ENCODE results near the gene MYOG. TPM values are rescaled to one million over a fixed set of nuclear protein-coding genes. Genes with fewer than 3 reads are reported as not detected.

Gene MYOG
- total RNA-seq, 2 experiments from 2014 or later, result not detected

DNA sequence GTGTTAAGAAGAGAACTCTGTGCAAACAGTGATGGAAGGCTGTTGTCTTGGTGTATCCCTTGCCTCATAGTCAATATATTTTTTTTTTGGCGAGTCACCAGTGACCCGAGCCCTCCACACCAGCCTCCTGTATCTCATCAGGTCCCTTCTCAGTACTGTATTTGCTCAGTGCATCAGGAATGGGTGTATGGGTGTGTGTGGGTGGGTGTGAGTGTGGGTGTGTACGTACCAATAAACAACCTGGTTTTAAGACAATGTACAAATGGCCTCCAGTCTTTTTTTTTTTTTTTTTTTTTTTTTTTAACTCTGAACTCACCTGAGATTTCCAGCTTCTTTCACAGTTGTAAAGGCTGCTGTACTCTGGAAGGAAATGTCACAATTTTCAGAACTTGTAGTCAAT lies 7.3 kb downstream of the MYOG start:
- H3K36me3 Mint-ChIP-seq (ENCODE audit: low read depth), result no peaks in the 10 kb centered on the region
- no peak for DNase-seq
- no peak overlapping the region for H3K27ac Mint-ChIP-seq
- CTCF ChIA-PET, result no interaction called here
- H3K4me3 Mint-ChIP-seq, result no peak overlapping the region
- POLR2A ChIA-PET, result no interaction called here
- H3K4me1 Mint-ChIP-seq, result peaks cover 4% of the 10 kb centered on the region
- H3K9me3 Mint-ChIP-seq, result no peaks in the 10 kb centered on the region
- peaks cover 54% of the 10 kb centered on the region for H3K27me3 Mint-ChIP-seq

DNA sequence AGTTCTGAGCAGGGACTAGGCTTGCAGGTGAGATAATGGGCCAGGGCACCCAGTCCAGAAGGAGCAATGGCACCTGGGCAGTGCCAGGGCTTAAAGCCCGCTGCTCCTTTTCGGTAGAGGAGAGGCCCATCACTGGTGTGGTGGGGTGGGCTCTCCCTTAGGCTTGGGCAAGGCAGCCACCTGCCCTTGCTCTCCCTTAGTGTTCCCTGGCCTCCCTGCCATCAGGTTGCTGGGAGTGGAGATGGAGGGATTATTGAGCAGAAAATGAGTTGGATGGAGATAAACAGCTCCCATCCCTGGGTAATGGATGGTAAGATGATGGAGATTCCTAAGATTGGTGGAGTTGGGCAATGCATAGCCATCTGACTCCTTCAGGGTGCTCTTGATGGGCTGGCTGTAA lies 7.9 kb downstream of the MYOG start:
- no peaks in the 10 kb centered on the region for H3K36me3 Mint-ChIP-seq (ENCODE audit: low read depth)
- no peaks in the 10 kb centered on the region for H3K9me3 Mint-ChIP-seq
- ChIA-PET CTCF (interaction anchor here (1.4 kb wide), 1 partner anchor 95 kb away, joined by 3 read pairs; no protein-coding TSS in a partner anchor), POLR2A (no interaction called here)
- H3K27me3 Mint-ChIP-seq, result peaks cover 58% of the 10 kb centered on the region
- no peak overlapping the region for H3K4me3 Mint-ChIP-seq
- no peak for DNase-seq
- no peak overlapping the region for H3K27ac Mint-ChIP-seq
- H3K4me1 Mint-ChIP-seq, result peaks cover 4% of the 10 kb centered on the region

DNA sequence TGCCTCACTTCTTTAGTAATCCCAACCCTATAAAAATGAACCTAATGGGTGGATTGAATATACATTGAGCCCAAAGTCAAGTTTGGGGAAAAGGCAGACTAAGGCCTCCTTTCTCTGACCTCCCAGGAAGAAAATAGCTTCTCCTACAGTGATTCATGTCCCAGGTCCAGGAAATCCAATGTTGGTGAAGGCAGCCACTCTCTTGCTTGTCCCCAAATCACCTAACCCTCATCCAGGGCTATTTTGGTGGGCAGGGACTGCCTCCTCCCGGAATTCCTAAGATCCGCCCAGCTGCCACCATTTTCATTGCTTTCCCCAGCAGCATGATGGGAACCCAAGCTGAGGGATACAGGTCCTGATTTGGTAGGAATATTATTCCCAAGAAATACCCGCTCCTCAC lies 8.4 kb downstream of the MYOG start:
- peaks cover 4% of the 10 kb centered on the region for H3K4me1 Mint-ChIP-seq
- H3K36me3 Mint-ChIP-seq (ENCODE audit: low read depth), result no peaks in the 10 kb centered on the region
- H3K27ac Mint-ChIP-seq, result no peak overlapping the region
- no peak for DNase-seq
- H3K9me3 Mint-ChIP-seq, result no peaks in the 10 kb centered on the region
- H3K4me3 Mint-ChIP-seq, result no peak overlapping the region
- H3K27me3 Mint-ChIP-seq, result peaks cover 59% of the 10 kb centered on the region
- CTCF ChIA-PET, result interaction anchor here (1.1 to 1.4 kb wide), 2 partner anchors 95 to 139 kb away, joined by 3 read pairs; no protein-coding TSS in a partner anchor
- POLR2A ChIA-PET, result no interaction called here

DNA sequence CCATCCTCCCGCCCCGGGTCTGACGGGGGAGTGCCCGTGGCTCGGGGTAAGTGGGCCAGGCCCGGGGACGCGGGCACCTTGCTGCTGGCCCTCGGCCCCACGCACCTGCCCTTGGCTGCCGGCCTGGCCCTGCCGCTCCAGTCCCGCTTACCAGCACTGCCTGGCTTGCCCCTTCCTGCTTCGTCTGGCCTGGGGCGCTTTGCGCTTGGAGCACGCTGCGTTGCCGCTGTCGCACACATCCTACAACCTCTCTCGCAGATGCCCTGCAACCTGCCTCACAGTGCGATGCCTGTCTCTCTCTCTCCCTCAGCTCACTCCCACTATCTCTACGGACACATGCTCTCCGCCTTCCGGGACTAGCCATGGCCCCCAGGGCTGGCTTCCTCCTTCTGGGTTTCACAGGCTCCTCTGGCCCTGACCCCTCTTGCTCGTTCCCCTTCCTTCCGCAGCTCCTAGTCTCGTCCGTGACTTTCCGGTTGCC lies 9.7 kb downstream of the MYOG start:
- DNase-seq, result no peak
- Mint-ChIP-seq H3K27ac (no peak overlapping the region), H3K36me3 (ENCODE audit: low read depth) (no peaks in the 10 kb centered on the region), H3K27me3 (peaks cover 53% of the 10 kb centered on the region), H3K4me3 (no peak overlapping the region), H3K4me1 (peaks cover 4% of the 10 kb centered on the region), H3K9me3 (no peaks in the 10 kb centered on the region)
- ChIA-PET CTCF (no interaction called here), POLR2A (no interaction called here)

DNA sequence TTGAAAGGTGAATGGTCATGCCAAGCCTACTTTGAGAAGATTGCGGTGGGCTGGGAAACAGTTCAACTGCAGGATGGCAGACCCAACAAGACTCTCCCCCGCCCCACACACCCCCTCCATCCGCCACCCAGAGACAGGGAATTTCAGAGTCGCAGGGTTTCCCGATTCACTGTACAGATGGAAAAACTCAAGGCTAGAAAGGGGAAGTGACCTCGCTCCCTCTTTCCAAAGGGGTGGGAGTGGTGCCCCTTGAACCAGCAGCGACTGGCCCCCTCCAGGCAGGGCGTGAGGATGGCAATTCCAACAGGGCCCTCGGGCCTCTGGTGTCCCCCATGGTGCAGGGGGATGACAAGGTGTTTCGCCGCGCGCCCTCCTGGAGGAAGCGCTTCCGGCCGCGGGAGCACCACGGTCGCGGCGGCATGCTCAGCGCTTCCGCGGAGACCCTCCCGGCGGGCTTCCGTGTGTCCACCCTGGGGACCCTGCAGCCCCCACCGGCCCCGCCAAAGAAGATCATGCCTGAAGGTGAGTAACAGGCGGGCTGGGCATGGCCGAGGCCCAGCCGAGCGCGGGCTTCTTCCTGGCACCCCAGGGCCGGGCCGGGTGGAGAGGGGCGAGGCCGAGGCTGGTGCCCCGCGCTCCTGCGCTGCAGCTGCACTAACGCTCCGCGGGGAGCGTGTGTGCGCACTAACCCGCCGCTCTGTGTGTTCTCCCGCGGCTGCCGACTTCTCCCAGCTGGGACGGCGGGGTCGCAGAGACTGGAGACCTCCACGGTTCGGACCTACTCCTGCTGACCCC lies 10.4 kb downstream of the MYOG start:
- H3K4me3 Mint-ChIP-seq, result no peak overlapping the region
- H3K9me3 Mint-ChIP-seq, result no peaks in the 10 kb centered on the region
- H3K4me1 Mint-ChIP-seq, result peaks cover 4% of the 10 kb centered on the region
- no peaks in the 10 kb centered on the region for H3K36me3 Mint-ChIP-seq (ENCODE audit: low read depth)
- no peak overlapping the region for H3K27ac Mint-ChIP-seq
- ChIA-PET CTCF (no interaction called here), POLR2A (no interaction called here)
- peaks cover 52% of the 10 kb centered on the region for H3K27me3 Mint-ChIP-seq
- DNase-seq, result no peak

DNA sequence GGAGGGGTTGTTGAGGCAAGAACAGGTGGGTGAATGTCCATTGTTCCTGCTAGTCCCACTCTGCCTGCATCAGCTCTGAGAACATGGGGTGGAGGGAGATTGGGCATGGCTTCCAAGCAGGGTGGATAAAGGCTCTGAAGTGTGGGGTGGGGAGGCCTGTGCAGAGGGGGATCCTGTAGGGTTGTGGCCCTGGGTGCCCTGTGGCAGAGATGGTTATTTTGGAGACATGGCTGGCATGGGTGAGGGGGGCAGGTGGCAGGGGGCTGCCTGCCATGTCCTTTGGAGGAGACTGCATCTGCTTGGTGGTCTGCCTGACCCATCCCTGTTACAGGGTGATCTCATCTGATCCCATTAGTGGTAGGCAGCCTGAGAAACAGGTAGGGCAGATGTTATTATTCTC lies 11.2 kb downstream of the MYOG start:
- CTCF ChIA-PET, result no interaction called here
- H3K4me3 Mint-ChIP-seq, result no peak overlapping the region
- H3K4me1 Mint-ChIP-seq, result peaks cover 4% of the 10 kb centered on the region
- H3K36me3 Mint-ChIP-seq (ENCODE audit: low read depth), result no peaks in the 10 kb centered on the region
- POLR2A ChIA-PET, result no interaction called here
- no peak overlapping the region for H3K27ac Mint-ChIP-seq
- peaks cover 52% of the 10 kb centered on the region for H3K27me3 Mint-ChIP-seq
- no peaks in the 10 kb centered on the region for H3K9me3 Mint-ChIP-seq
- DNase-seq, result no peak

DNA sequence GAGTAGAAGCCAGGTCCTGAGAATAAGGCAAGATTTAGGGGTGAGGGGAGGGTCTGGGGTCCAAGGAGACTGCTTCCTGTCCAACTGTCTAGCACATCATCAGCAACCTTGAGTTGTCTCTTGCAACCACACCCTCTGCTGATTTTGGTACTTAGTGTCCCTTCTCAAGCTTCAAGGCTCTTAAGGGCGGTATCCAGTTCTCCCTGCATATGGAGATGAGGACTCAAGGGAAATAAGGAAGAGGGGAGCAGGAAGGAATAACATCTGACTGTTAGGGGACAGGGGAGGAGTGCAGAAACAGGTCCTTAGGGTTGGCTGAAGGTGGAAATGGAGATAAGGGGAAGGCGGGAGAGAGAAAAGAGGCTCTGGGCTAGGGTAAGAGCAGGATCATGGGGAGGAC lies 12.3 kb downstream of the MYOG start:
- ChIA-PET POLR2A (no interaction called here), CTCF (interaction anchor here (1.2 kb wide), 1 partner anchor 34 kb away, joined by 6 read pairs; no protein-coding TSS in a partner anchor)
- Mint-ChIP-seq H3K36me3 (ENCODE audit: low read depth) (no peaks in the 10 kb centered on the region), H3K27ac (no peak overlapping the region), H3K9me3 (no peaks in the 10 kb centered on the region), H3K4me3 (no peak overlapping the region), H3K4me1 (peaks cover 4% of the 10 kb centered on the region), H3K27me3 (peaks cover 46% of the 10 kb centered on the region)
- DNase-seq, result no peak

DNA sequence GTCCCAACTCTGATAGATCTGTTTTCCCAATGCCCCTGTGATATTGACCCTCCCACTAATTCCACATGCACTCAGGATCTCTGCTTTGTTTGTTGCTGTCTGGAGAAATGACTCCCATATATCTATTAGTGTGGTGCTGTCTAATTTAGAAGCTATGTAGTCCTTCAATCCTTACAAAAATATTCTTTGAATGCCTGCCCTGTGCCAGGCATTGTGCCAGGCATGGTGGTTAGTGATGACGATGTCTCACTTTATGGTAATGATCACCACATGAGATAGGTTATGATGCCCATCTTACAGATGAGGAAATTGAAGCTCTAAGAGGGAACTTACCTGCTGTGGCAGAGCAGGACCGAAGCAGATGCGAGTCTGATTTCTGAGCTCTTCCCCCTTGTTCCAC lies 12.9 kb downstream of the MYOG start:
- Mint-ChIP-seq H3K4me3 (no peak overlapping the region), H3K4me1 (peaks cover 4% of the 10 kb centered on the region), H3K36me3 (ENCODE audit: low read depth) (no peaks in the 10 kb centered on the region)

DNA sequence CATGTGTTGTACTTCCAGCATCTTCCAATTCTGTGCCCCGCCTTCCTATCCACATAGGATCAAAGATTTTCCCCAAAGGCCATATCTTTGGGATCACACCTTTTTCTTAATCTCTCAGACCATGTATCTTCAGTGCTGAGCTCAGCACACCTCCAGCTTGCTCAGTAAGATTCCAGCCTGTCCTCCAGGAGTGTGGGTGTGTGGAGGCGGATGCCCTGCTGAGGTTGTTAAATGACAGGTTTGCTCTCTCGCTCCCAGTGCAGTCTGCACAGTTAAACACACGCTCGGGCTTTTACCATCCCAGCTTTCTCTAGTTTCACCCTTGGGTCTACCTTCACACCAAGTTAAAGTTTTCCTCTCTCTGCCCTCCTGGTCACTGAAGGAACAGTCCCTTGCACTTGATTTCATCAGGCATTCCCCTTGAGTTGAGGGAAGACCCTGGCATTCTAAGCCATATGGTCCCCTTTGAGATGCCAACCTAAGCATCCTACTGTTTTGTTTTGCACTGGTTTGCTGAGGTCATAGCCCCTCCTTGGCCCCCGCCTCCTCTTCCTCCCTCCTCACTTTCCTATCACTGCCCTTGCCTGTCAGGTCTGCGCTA lies 13.7 kb downstream of the MYOG start:
- no peaks in the 10 kb centered on the region for H3K36me3 Mint-ChIP-seq (ENCODE audit: low read depth)
- ChIA-PET POLR2A (no interaction called here), CTCF (interaction anchor here (1.3 to 1.4 kb wide), 2 partner anchors 33 to 144 kb away, joined by 3 to 4 read pairs; no protein-coding TSS in a partner anchor)
- peaks cover 4% of the 10 kb centered on the region for H3K4me1 Mint-ChIP-seq
- H3K4me3 Mint-ChIP-seq, result no peak overlapping the region
- H3K9me3 Mint-ChIP-seq, result no peaks in the 10 kb centered on the region
- no peak overlapping the region for H3K27ac Mint-ChIP-seq
- DNase-seq, result no peak
- peaks cover 32% of the 10 kb centered on the region for H3K27me3 Mint-ChIP-seq

More for the DNA sequence above, 12.9 kb downstream of the MYOG start:
- DNase-seq, result no peak
- H3K27me3 Mint-ChIP-seq, result peaks cover 41% of the 10 kb centered on the region
- H3K27ac Mint-ChIP-seq, result no peak overlapping the region
- ChIA-PET POLR2A (no interaction called here), CTCF (interaction anchor here (1.2 kb wide), 1 partner anchor 33 kb away, joined by 6 read pairs; no protein-coding TSS in a partner anchor)
- no peaks in the 10 kb centered on the region for H3K9me3 Mint-ChIP-seq

DNA sequence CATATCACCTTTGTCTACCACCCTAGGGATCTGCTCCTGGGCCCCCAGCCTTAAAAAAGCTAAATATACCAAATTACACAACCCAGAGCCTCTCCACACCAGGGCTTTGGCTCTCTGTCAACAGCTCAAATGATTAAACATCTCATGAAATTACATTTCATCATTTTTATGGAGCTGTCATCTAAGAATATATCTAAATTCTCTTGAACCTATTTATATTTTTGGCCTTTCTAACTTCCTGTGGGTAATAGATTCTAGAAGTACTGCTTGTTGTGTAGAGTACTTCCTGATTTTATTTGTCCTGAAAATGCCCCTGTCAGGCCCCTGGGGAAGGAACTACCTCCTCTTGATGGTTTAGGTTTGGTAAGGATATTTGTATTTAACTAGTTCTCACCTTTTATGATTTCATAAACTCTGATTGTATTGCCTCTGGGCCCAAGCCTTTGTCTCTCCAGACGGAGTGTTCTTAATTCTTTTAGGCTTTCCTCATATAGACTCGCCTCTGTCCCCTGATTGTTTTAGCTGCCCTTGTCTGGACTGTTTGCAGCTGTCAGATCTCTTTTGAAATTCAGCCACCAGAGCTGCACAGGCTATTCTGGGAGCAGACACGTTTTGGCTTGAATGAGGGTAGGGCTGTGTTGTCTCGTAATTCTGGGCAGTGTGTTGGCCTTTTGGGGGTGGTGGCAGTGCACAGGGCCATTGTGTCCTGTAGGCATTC lies 16.6 kb downstream of the MYOG start:
- no peak overlapping the region for H3K4me3 Mint-ChIP-seq
- DNase-seq, result no peak
- ChIA-PET CTCF (no interaction called here), POLR2A (no interaction called here)
- peaks cover 12% of the 10 kb centered on the region for H3K27me3 Mint-ChIP-seq
- H3K27ac Mint-ChIP-seq, result no peak overlapping the region
- no peaks in the 10 kb centered on the region for H3K36me3 Mint-ChIP-seq (ENCODE audit: low read depth)
- no peaks in the 10 kb centered on the region for H3K9me3 Mint-ChIP-seq
- no peaks in the 10 kb centered on the region for H3K4me1 Mint-ChIP-seq

DNA sequence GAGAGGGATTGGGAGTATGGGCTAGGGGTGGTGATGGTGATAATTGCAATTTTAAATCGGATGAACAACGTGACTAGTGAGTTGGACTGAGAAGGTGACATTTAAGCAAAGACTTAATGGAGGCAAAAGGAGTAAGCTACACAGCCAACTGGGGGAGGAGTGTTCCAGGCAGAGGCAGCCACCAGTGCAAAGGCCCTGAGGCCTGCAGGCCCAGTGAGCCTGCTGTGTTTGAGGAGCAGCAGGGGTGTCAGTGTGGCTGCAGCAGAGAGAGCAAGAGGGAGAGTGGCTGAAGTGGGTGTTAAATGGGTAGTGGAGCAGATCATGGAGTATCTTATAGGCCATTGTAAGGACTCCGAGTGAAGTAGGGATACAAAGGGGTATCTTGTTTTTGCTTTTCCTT lies 18.8 kb downstream of the MYOG start:
- H3K27me3 Mint-ChIP-seq, result no peaks in the 10 kb centered on the region
- no peak for DNase-seq
- no peak overlapping the region for H3K4me3 Mint-ChIP-seq
- H3K4me1 Mint-ChIP-seq, result peaks cover 1% of the 10 kb centered on the region
- no peak overlapping the region for H3K27ac Mint-ChIP-seq
- H3K36me3 Mint-ChIP-seq (ENCODE audit: low read depth), result no peaks in the 10 kb centered on the region
- ChIA-PET CTCF (interaction anchor here (0.9 to 2.8 kb wide), 3 partner anchors 9 to 51 kb away, joined by 3 to 8 read pairs (median 3); no protein-coding TSS in a partner anchor), POLR2A (no interaction called here)
- no peaks in the 10 kb centered on the region for H3K9me3 Mint-ChIP-seq

DNA sequence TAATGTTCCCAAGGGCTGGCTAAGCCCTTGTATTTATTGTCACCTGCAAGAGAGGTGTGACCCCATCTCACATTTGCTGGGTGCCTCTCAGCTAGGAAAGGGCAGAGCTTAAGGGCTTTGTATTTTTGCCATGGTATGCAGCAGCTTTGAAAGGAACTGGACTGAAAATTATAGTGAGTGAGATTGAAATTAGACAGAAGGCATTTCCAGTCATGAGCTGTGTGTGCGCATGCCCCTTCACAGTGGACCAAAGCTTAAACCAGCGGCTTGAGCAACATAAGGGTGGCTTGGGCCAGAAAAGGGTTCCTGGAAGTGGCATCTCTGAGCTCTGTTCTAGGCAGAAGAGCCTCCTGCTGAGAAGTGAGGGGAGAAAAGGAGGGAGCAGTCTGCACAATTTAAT lies 19.8 kb downstream of the MYOG start:
- no peak for DNase-seq
- no peak overlapping the region for H3K27ac Mint-ChIP-seq
- H3K36me3 Mint-ChIP-seq (ENCODE audit: low read depth), result no peaks in the 10 kb centered on the region
- CTCF ChIA-PET, result interaction anchor here (0.9 to 2.8 kb wide), 4 partner anchors 8 to 52 kb away, joined by 3 to 9 read pairs (median 6); no protein-coding TSS in a partner anchor
- POLR2A ChIA-PET, result no interaction called here
- no peak overlapping the region for H3K4me3 Mint-ChIP-seq
- peaks cover 1% of the 10 kb centered on the region for H3K4me1 Mint-ChIP-seq
- H3K9me3 Mint-ChIP-seq, result no peaks in the 10 kb centered on the region
- H3K27me3 Mint-ChIP-seq, result no peaks in the 10 kb centered on the region

DNA sequence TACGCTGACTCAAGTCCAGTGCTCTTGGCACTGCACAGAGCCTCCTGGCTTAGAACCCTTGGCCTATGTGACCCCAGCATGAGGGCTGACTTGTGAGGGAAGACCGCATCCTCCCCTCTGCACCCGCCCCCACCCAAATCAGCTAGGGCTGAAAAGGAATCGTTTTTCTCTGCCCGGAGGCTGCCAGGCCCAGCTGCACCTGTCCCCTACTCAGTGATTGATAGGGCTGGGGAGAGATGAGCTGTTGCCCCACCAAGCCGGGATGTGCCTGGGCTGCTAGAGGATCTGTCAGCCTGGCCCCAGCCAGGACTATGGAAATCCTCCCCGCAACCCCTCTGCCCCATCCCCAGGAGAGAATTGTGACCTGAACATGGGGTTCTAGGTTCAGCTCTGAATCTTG lies 20.6 kb downstream of the MYOG start:
- H3K36me3 Mint-ChIP-seq (ENCODE audit: low read depth), result no peaks in the 10 kb centered on the region
- H3K27me3 Mint-ChIP-seq, result no peaks in the 10 kb centered on the region
- no peak for DNase-seq
- POLR2A ChIA-PET, result no interaction called here
- H3K4me3 Mint-ChIP-seq, result no peak overlapping the region
- no peaks in the 10 kb centered on the region for H3K9me3 Mint-ChIP-seq
- no peak overlapping the region for H3K27ac Mint-ChIP-seq
- CTCF ChIA-PET, result interaction anchor here (1.7 to 2.8 kb wide), 2 partner anchors 19 to 26 kb away, joined by 8 to 9 read pairs; no protein-coding TSS in a partner anchor
- peaks cover 1% of the 10 kb centered on the region for H3K4me1 Mint-ChIP-seq
